Stimulated activated naive CD8-positive, alpha-beta T cell treated with anti-CD3 and anti-CD28 coated beads, Interleukin-15, amount 100 ng/mL, for 72 hours (primary cell): ENCODE results near the gene FAM3A.
"Not testable (repeated sequence)": the region's sequence is repeated elsewhere in the genome, so short reads cannot be mapped to it uniquely, and the experiment has no call there.

ENCODE experiments used
- ATAC-seq: fragments of 150-1000 bp; cut with Tn5 transposase; 2 replicates; pipeline ENCODE4 v1.10.0; 2021; ENCODE audit warnings: mild to moderate bottlenecking, moderate library complexity
- DNase-seq, 2 donors: peaks; one replicate each; pipeline ENCODE4 v3.0.0; 2021 to 2022
- H3K27ac Mint-ChIP-seq, 2 donors: one replicate each; pipeline ENCODE4 v1.8.0; 2022; ENCODE audit warnings: mild to moderate bottlenecking in 2 of 2, mixed read lengths in 2 of 2, moderate library complexity in 2 of 2
- H3K27me3 Mint-ChIP-seq: one replicate; pipeline ENCODE4 v1.8.0; 2022; ENCODE audit warnings: mixed read lengths
- H3K4me1 Mint-ChIP-seq: one replicate; pipeline ENCODE4 v1.8.0; 2022; ENCODE audit warnings: mild to moderate bottlenecking, mixed read lengths
- H3K4me3 Mint-ChIP-seq, 2 donors: one replicate each; pipeline ENCODE4 v1.8.0; 2022; ENCODE audit warnings: mild to moderate bottlenecking in 2 of 2, mixed read lengths in 2 of 2, moderate library complexity in 1 of 2
- H3K9me3 Mint-ChIP-seq, 2 donors: one replicate each; pipeline ENCODE4 v1.8.0; 2022; ENCODE audit warnings: mixed read lengths in 2 of 2

FAM3A gene

GRCh38 chrX:154541896-154542722 is 26.1 kb upstream of the FAM3A start:
- Mint-ChIP-seq H3K27me3 (no peaks in the 10 kb centered on the region), H3K4me3 (peak overlapping the region; percentile 86 to 90), H3K9me3 (no peaks in the 10 kb centered on the region), H3K27ac (peak overlapping the region; percentile 95 to 99), H3K4me1 (peaks cover 68% of the 10 kb centered on the region)
- ATAC-seq (peak; percentile 40), DNase-seq (peak; percentile 23 to 50)

DNA sequence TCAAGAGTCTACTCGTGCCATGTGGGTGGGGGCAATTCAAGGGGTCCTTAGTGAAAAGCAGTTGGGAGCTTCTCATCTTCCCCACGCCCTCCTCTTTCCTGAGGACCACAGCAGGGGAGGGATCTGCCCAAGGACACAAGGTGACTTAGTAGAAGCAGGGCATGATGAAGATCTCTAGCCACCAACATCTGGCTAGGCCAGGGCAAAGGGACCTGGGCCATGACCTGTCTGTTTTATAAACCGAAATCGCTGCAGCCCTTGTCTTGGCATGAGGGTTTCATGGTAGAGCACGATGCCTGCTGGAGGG is 25.5 kb upstream of the FAM3A start:
- H3K4me3 Mint-ChIP-seq: peak overlapping the region in 1 of 2 donors; percentile 90

DNA sequence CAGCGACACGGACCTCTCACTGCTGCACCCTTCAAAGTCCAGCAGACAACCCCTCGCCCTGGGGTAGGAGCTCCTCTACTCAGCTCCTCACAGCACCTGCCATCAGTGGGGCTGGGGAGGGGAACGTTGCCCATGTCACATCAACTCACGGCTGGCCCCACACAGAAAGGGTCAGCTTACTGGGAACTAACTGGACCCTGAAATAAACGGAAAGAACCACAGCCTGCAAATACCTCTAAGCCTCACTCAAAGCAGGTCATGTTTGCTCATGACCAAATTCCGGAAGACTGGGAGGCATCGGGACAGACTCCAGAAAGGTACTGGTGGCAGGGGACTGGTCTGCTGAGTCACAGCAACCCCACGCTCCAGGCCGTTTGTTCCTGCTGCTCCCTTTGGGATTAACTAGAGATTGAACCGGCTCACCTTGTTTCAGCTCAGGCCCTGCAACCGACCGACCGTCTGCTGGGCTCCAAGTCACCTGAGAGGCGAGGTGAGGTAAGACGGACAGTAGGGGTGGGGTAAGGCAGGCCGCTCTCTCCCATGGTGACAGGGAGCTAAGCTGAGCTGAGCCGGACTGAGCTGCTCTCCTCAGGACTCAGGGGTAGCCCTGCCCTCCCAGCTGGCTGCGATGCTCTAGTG is 25.0 kb upstream of the FAM3A start:
- Mint-ChIP-seq H3K27ac (peak overlapping the region in 1 of 2 donors; percentile 67), H3K4me3 (peak overlapping the region in 1 of 2 donors; percentile 54), H3K4me1 (peaks cover 65% of the 10 kb centered on the region), H3K27me3 (no peaks in the 10 kb centered on the region), H3K9me3 (no peaks in the 10 kb centered on the region)
- DNase-seq (no peak), ATAC-seq (no peak)

More for the DNA sequence above, 25.5 kb upstream of the FAM3A start:
- no peak for ATAC-seq
- no peaks in the 10 kb centered on the region for H3K9me3 Mint-ChIP-seq
- H3K27ac Mint-ChIP-seq: no peak overlapping the region
- no peak for DNase-seq
- H3K27me3 Mint-ChIP-seq: no peaks in the 10 kb centered on the region
- peaks cover 68% of the 10 kb centered on the region for H3K4me1 Mint-ChIP-seq

DNA sequence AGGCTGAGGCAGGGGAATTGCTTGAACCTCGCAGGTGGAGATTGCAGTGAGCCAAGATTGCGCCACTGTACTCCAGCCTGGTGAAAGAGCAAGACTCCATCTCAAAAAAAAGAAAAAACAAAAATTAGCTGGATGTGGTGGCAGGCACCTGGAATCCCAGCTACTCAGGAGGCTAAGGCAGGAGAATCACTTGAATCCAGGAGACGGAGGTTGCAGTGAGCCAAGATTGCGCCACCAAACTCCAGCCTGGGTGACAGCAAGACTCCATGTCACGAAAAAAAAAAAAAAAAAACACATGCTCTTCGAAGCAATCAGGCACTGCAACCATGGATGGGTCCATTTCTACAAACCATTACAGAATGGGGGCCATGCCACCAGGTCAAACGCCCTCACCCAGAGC is 24.3 kb upstream of the FAM3A start:
- ATAC-seq, H3K27me3 Mint-ChIP-seq, DNase-seq, H3K4me3 Mint-ChIP-seq, H3K9me3 Mint-ChIP-seq: not testable (repeated sequence)
- Mint-ChIP-seq H3K27ac (peak overlapping the region in 1 of 2 donors; percentile 88), H3K4me1 (peaks cover 61% of the 10 kb centered on the region)

- ATAC-seq (no peak), DNase-seq (no peak)
- peaks cover 59% of the 10 kb centered on the region for H3K4me1 Mint-ChIP-seq
- peak overlapping the region; percentile 76 to 78 for H3K27ac Mint-ChIP-seq
- no peak overlapping the region for H3K4me3 Mint-ChIP-seq
- no peaks in the 10 kb centered on the region for H3K27me3 Mint-ChIP-seq
- H3K9me3 Mint-ChIP-seq: no peaks in the 10 kb centered on the region
Observed at GRCh38 chrX:154539077-154539476, 23.0 kb upstream of the FAM3A start.

DNA sequence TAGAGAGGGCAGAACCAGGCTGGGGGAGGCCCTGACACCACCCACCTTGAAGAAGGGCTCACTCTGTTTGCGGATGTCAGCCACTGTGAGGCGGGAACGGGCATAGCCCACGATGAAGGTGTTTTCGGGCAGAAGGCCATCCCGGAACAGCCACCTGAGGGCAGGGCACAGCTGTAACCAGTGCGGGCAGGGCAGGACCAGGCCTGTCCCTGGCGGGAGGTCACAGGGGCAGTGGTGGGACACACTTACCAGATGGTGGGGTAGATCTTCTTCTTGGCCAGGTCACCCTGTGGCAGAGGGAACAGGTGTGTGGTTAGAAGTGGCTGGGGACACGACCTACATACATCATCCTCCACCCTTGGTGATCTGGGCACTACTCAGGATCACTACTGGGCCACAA is 19.9 kb upstream of the FAM3A start:
- no peak for DNase-seq
- peaks cover 31% of the 10 kb centered on the region for H3K4me1 Mint-ChIP-seq
- no peak overlapping the region for H3K4me3 Mint-ChIP-seq
- no peak for ATAC-seq
- no peak overlapping the region for H3K27ac Mint-ChIP-seq
- no peaks in the 10 kb centered on the region for H3K9me3 Mint-ChIP-seq
- no peaks in the 10 kb centered on the region for H3K27me3 Mint-ChIP-seq

GRCh38 chrX:154534526-154535322 is 18.7 kb upstream of the FAM3A start:
- peak; percentile 96 for ATAC-seq

GRCh38 chrX:154532690-154533089 is 16.7 kb upstream of the FAM3A start:
- Mint-ChIP-seq H3K4me1 (peaks cover 16% of the 10 kb centered on the region), H3K27me3 (no peaks in the 10 kb centered on the region), H3K4me3 (no peak overlapping the region), H3K9me3 (no peaks in the 10 kb centered on the region), H3K27ac (no peak overlapping the region)
- DNase-seq: no peak
- ATAC-seq: no peak

More at GRCh38 chrX:154534526-154535322, 18.7 kb upstream of the FAM3A start:
- peak; percentile 83 to 87 for DNase-seq
- Mint-ChIP-seq H3K9me3 (no peaks in the 10 kb centered on the region), H3K4me1 (peaks cover 28% of the 10 kb centered on the region), H3K27me3 (no peaks in the 10 kb centered on the region), H3K27ac (peak overlapping the region in 1 of 2 donors; percentile 78), H3K4me3 (peak overlapping the region in 1 of 2 donors; percentile 64)

DNA sequence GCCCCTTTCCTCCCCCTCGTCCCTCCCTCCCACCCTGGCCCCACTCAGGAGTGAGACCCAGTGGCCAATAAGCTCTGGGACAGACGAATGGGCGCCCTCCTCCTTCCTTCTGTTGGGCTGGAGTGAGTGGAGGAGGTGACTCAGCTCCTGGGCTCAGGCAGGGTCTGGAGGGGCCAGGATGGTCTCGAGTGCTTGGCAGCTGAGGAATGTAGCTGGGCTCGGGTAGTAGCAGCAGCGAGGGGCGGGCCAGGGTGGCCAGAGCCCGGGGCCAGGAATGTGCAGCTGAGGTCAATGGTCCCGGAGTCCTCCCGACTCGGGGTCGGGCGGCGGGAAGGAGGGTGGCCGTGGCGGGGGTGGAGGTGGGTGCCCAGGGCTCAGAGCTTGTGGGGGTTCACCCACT is 15.6 kb upstream of the FAM3A start:
- H3K4me3 Mint-ChIP-seq: no peak overlapping the region
- DNase-seq: no peak
- H3K4me1 Mint-ChIP-seq: peaks cover 22% of the 10 kb centered on the region
- H3K27me3 Mint-ChIP-seq: no peaks in the 10 kb centered on the region
- no peak for ATAC-seq
- no peaks in the 10 kb centered on the region for H3K9me3 Mint-ChIP-seq
- no peak overlapping the region for H3K27ac Mint-ChIP-seq

GRCh38 chrX:154530286-154530685 is 14.3 kb upstream of the FAM3A start:
- no peak for DNase-seq
- no peaks in the 10 kb centered on the region for H3K27me3 Mint-ChIP-seq
- no peaks in the 10 kb centered on the region for H3K9me3 Mint-ChIP-seq
- no peak for ATAC-seq
- H3K4me1 Mint-ChIP-seq: peaks cover 32% of the 10 kb centered on the region
- H3K4me3 Mint-ChIP-seq: no peak overlapping the region
- H3K27ac Mint-ChIP-seq: no peak overlapping the region

GRCh38 chrX:154529206-154529612 is 13.2 kb upstream of the FAM3A start:
- Mint-ChIP-seq H3K9me3 (no peaks in the 10 kb centered on the region), H3K4me1 (peaks cover 25% of the 10 kb centered on the region), H3K27me3 (no peaks in the 10 kb centered on the region), H3K27ac (no peak overlapping the region), H3K4me3 (no peak overlapping the region)
- ATAC-seq (no peak), DNase-seq (no peak)

DNA sequence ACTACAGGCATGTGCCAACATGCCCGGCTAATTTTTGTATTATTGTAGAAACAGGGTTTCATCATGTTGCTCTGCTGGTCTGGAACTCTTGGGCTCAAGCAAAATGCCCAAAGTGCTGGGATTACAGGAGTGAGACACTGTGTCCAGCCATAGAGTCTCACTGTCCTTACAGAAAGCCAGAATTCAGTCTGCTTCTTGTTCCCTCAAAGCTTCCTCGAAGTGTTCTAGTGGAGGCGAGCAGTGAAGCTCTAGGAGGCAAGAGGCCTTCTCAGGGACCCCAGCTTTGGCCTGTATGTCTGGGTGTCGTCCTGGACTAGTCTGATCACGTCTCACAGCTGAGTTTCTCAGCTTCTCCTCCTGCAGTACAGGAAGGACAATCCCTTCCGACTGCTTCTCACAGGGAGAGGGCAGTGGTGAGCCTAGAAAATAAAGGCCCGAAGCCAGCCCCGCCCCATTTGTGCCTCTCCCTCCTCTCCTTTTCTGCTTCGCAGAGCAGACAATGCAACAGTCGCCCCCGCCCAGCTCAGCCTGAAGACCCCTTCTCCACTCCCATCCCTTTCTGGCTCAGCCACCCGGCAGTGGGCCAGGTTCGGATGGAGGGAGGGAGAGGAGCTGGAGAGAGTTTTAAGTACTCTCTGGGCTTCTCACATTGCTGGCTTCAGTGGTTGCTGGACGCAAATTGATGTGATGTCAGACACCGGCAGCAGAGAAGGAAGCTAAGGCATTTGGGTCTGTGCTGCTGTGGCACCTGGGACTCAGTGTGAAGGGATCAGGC is 11.1 kb upstream of the FAM3A start:
- H3K27me3 Mint-ChIP-seq: no peaks in the 10 kb centered on the region
- DNase-seq (peak; percentile 52 to 65), ATAC-seq (peak; percentile 96)
- H3K27ac Mint-ChIP-seq: peak overlapping the region in 1 of 2 donors; percentile 74
- peaks cover 25% of the 10 kb centered on the region for H3K4me1 Mint-ChIP-seq
- H3K4me3 Mint-ChIP-seq: peak overlapping the region in 1 of 2 donors; percentile 33
- no peaks in the 10 kb centered on the region for H3K9me3 Mint-ChIP-seq

GRCh38 chrX:154525606-154526490 is 9.8 kb upstream of the FAM3A start:
- peak overlapping the region; percentile 36 to 90 for H3K27ac Mint-ChIP-seq
- peaks cover 25% of the 10 kb centered on the region for H3K4me1 Mint-ChIP-seq
- H3K27me3 Mint-ChIP-seq: no peaks in the 10 kb centered on the region
- no peak overlapping the region for H3K4me3 Mint-ChIP-seq
- DNase-seq: no peak
- no peak for ATAC-seq
- H3K9me3 Mint-ChIP-seq: no peaks in the 10 kb centered on the region

GRCh38 chrX:154519389-154519788 is 3.4 kb upstream of the FAM3A start:
- H3K4me3 Mint-ChIP-seq: no peak overlapping the region
- H3K9me3 Mint-ChIP-seq: no peaks in the 10 kb centered on the region
- no peak overlapping the region for H3K27ac Mint-ChIP-seq
- H3K27me3 Mint-ChIP-seq: no peaks in the 10 kb centered on the region
- no peak for DNase-seq
- no peak for ATAC-seq
- H3K4me1 Mint-ChIP-seq: peaks cover 24% of the 10 kb centered on the region
